Pancreas (tissue), 10 donors: ENCODE data around the gene WDFY4. TPM values are rescaled to one million over a fixed set of nuclear protein-coding genes. Genes with fewer than 3 reads are reported as not detected.

Source experiments
- ATAC-seq, 4 donors: fragments of 200-7000 bp; cut with Tn5 transposase; one replicate each; pipeline versions ENCODE4 v1.8.0 to v1.9.1; 2020; ENCODE audit warnings: mild to moderate bottlenecking in 4 of 4, moderate library complexity in 4 of 4
- DNase-seq, 6 donors: peaks; one replicate each; pipeline ENCODE4 v3.0.0-alpha.2; 2020
- FAIRE-seq: peaks from 2 replicates; lab custom pipeline; 2012; peaks lifted over from hg19 to GRCh38; lab: Jason Lieb, UNC
- H3K27ac ChIP-seq, 4 donors: fragments of 200-600 bp; sonication (generic); 1 replicate in 3 of 4; 2 replicates in 1 of 4; pipeline versions ENCODE4 v1.5.0 to v1.8.0; 2020
- H3K27me3 ChIP-seq, 4 donors: fragments of 200-600 bp; one replicate each; pipeline ENCODE4 v1.8.0; 2021
- H3K36me3 ChIP-seq, 3 donors: fragments of 200-600 bp; sonication (generic) in 1 of 3; one replicate each; pipeline versions ENCODE4 v1.5.0 to v1.8.0; 2020 to 2021
- H3K4me1 ChIP-seq, 3 donors: fragments of 200-600 bp; one replicate each; pipeline ENCODE4 v1.8.0; 2021
- H3K4me3 ChIP-seq, 4 donors: fragments of 200-600 bp; sonication (generic) in 2 of 4; one replicate each; pipeline versions ENCODE4 v1.5.0 to v1.8.0; 2020 to 2021
- H3K9me3 ChIP-seq, 4 donors: fragments of 200-600 bp; one replicate each; pipeline ENCODE4 v1.8.0; 2021
- CTCF ChIP-seq, 4 donors: fragments of 200-600 bp; sonication (generic) in 3 of 4; IDR thresholded peaks; one replicate each; pipeline versions ENCODE4 v1.5.0 to v1.8.0; 2021; ENCODE audit warnings: antibody characterized with exemption in 4 of 4
- whole genome bisulfite sequencing, 2 donors: extraction: QIAGEN DNeasy Blood & Tissue Kit; methylation state at CpG; one replicate each; pipeline ENCODE4 v1.1.7; 2013; 5-methylcytosine and 5-hydroxymethylcytosine counted together
- intact Hi-C, 3 donors: fragments of 100-400 bp; cut with DNase I; formaldehyde crosslinking; loops; one replicate each; pipeline versions ENCODE4 v1.11.1 to v1.14.2; 2022
- polyA plus RNA-seq, 2 donors: library from polyadenylated mRNA; stranded (reverse); fragments of 200-250 nt; gene quantifications; one replicate each; pipeline ENCODE4 v1.2.3, GENCODE V29; 2013
- total RNA-seq, 6 donors: library from RNA; stranded (reverse); fragmentation: NEBNext Ultra II Directional in 4 of 6; extraction: Animal tissue kit (Norgen Biotek cat#: 25700) in 4 of 6; gene quantifications; one replicate each; pipeline versions ENCODE4 v1.2.1 to v1.2.4, GENCODE V29; 2021 to 2023
- donor health status: healthy with polysubstance abuse.
- donor health status: DM: no; HTN: no; CAD: no; lungs with moderate emphysema.
- donor health status: DM: no; HTN: no; CAD: no.
- donor health status: control.
- donor health status: control.
- donor health status: Bipolar disorder and iron deficiency.
- donor health status: DM: yes; HTN: yes; CAD: no.
- donor health status: DM: no; HTN: no; CAD: no.
- donor health status: DM: no; HTN: no; CAD: no.
- donor health status: DM: yes; HTN: yes; CAD: no.

Gene WDFY4
- total and polyA plus RNA-seq, 8 donors = 0.14 to 8.4 (median 0.72) TPM

GRCh38 chr10:48705401-48705938 is 20.8 kb downstream of the WDFY4 start:
- Histone ChIP-seq H3K9me3 (no peaks in the 10 kb centered on the region), H3K36me3 (no peaks in the 10 kb centered on the region), H3K27me3 (no peaks in the 10 kb centered on the region), H3K4me3 (no peak overlapping the region), H3K4me1 (no peaks in the 10 kb centered on the region), H3K27ac (no peak overlapping the region)
- intact Hi-C loops = no loop called here
- TF ChIP-seq CTCF (IDR thresholded peaks at IDR 0.05) = no peak
- DNase-seq = no peak
- FAIRE-seq = no peak
- WGBS, 2 donors = 52 to 53% methylated on average over 9 of the region's 9 CpGs
- no peak for ATAC-seq

GRCh38 chr10:48707472-48707871 is 22.8 kb downstream of the WDFY4 start:
- DNase-seq = no peak
- WGBS, 2 donors = 15 to 29% methylated on average over 2 of the region's 2 CpGs
- Histone ChIP-seq H3K9me3 (no peaks in the 10 kb centered on the region), H3K4me1 (no peaks in the 10 kb centered on the region), H3K36me3 (no peaks in the 10 kb centered on the region), H3K4me3 (no peak overlapping the region), H3K27me3 (no peaks in the 10 kb centered on the region), H3K27ac (no peak overlapping the region)
- ATAC-seq = no peak
- intact Hi-C loops = no loop called here
- no peak for FAIRE-seq
- TF ChIP-seq CTCF (IDR thresholded peaks at IDR 0.05) = no peak

GRCh38 chr10:48708144-48708543 is 23.5 kb downstream of the WDFY4 start:
- H3K9me3 ChIP-seq = no peaks in the 10 kb centered on the region
- no peaks in the 10 kb centered on the region for H3K4me1 ChIP-seq
- intact Hi-C loops = no loop called here
- H3K4me3 ChIP-seq = no peak overlapping the region
- ATAC-seq = peak in 2 of 4 donors; percentile 44 to 60
- H3K36me3 ChIP-seq = no peaks in the 10 kb centered on the region
- H3K27me3 ChIP-seq = no peaks in the 10 kb centered on the region
- FAIRE-seq = no peak
- no peak overlapping the region for H3K27ac ChIP-seq
- TF ChIP-seq CTCF (IDR thresholded peaks at IDR 0.05) = no peak
- WGBS, 2 donors = 35 to 52% methylated on average over 5 of the region's 5 CpGs
- no peak for DNase-seq

- Histone ChIP-seq H3K4me1 (no peaks in the 10 kb centered on the region), H3K4me3 (no peak overlapping the region), H3K27me3 (no peaks in the 10 kb centered on the region), H3K27ac (no peak overlapping the region), H3K36me3 (no peaks in the 10 kb centered on the region), H3K9me3 (no peaks in the 10 kb centered on the region)
- no peak for TF ChIP-seq CTCF (IDR thresholded peaks at IDR 0.05)
- DNase-seq = no peak
- 72 to 75% methylated on average over 6 of the region's 6 CpGs for WGBS, 2 donors
- intact Hi-C loops = no loop called here
- no peak for ATAC-seq
- no peak for FAIRE-seq
Measured at GRCh38 chr10:48710647-48711275, 26.1 kb downstream of the WDFY4 start.

- DNase-seq = no peak
- WGBS, 2 donors = 65 to 68% methylated on average over 3 of the region's 3 CpGs
- Histone ChIP-seq H3K27me3 (no peaks in the 10 kb centered on the region), H3K9me3 (no peaks in the 10 kb centered on the region), H3K4me3 (no peak overlapping the region), H3K36me3 (no peaks in the 10 kb centered on the region), H3K4me1 (no peaks in the 10 kb centered on the region), H3K27ac (no peak overlapping the region)
- no peak for TF ChIP-seq CTCF (IDR thresholded peaks at IDR 0.05)
- intact Hi-C loops = no loop called here
- no peak for FAIRE-seq
- no peak for ATAC-seq
Measured at GRCh38 chr10:48711830-48712229, 27.2 kb downstream of the WDFY4 start.
